ENCODE data around the gene HSPA12B. TPM values are rescaled to one million over a fixed set of nuclear protein-coding genes. Genes with fewer than 3 reads are reported as not detected.

HSPA12B gene
- total and polyA plus RNA-seq, 2 donors from 2014 or later, result 8.7 to 18.9 TPM

GRCh38 chr20:3747471-3747870 is 15.0 kb downstream of the HSPA12B start:
- Histone ChIP-seq H3K4me1 (ENCODE audit: control insufficient read depth in 2 of 3, insufficient read depth in 2 of 3, low read depth in 1 of 3, low read length in 3 of 3) (peaks cover 0 to 4% (median 0%) of the 10 kb centered on the region in 3 donors), H3K9me3 (ENCODE audit: control insufficient read depth in 2 of 3, insufficient read depth in 1 of 3, low read length in 3 of 3) (no peaks in the 10 kb centered on the region), H3K36me3 (ENCODE audit: control insufficient read depth in 2 of 3, insufficient read depth in 3 of 3, low read length in 3 of 3) (no peaks in the 10 kb centered on the region), H3K27me3 (ENCODE audit: control insufficient read depth, insufficient read depth, low read length) (no peaks in the 10 kb centered on the region), H3K4me3 (ENCODE audit: low read length in 3 of 3) (no peak overlapping the region), H3K9ac (ENCODE audit: low read length in 3 of 3) (no peak overlapping the region), H3K27ac (ENCODE audit: low read depth in 2 of 2, low read length in 2 of 2) (no peak overlapping the region)
- no peak for TF ChIP-seq CTCF (IDR thresholded peaks at IDR 0.05; ENCODE audit: borderline replicate concordance, extremely low read depth, insufficient read depth)
- intact Hi-C loops (cut with DNase I), result no loop called here
- FAIRE-seq (no peak), DNase-seq (no peak)

DNA sequence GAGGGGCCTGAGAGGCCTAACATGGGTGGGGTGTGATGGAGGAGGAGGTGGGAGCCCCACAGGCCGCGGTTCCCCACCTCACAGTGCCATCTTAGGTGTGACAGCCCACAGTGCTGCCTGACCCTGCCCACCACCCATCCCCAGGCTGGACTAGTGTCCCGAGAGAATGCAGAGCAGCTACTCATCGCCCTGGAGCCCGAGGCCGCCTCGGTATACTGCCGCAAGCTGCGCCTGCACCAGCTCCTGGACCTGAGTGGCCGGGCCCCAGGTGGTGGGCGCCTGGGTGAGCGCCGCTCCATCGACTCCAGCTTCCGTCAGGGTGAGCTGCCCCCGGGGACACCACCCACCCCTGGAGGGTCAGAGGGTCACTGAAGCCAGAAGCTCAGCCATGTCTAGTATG is 15.6 kb downstream of the HSPA12B start:
- intact Hi-C loops (cut with DNase I), result no loop called here
- FAIRE-seq, result no peak
- H3K9me3 ChIP-seq (ENCODE audit: control insufficient read depth in 2 of 3, insufficient read depth in 1 of 3, low read length in 3 of 3), result no peaks in the 10 kb centered on the region
- no peaks in the 10 kb centered on the region for H3K36me3 ChIP-seq (ENCODE audit: control insufficient read depth in 2 of 3, insufficient read depth in 3 of 3, low read length in 3 of 3)
- H3K9ac ChIP-seq (ENCODE audit: low read length in 3 of 3), result no peak overlapping the region
- H3K27me3 ChIP-seq (ENCODE audit: control insufficient read depth, insufficient read depth, low read length), result no peaks in the 10 kb centered on the region
- peak in 1 of 5 donors; percentile 59 for DNase-seq
- H3K4me1 ChIP-seq (ENCODE audit: control insufficient read depth in 2 of 3, insufficient read depth in 2 of 3, low read depth in 1 of 3, low read length in 3 of 3), result peaks cover 0 to 7% (median 0%) of the 10 kb centered on the region in 3 donors
- TF ChIP-seq CTCF (IDR thresholded peaks at IDR 0.05; ENCODE audit: borderline replicate concordance, extremely low read depth, insufficient read depth), result no peak
- no peak overlapping the region for H3K4me3 ChIP-seq (ENCODE audit: low read length in 3 of 3)
- no peak overlapping the region for H3K27ac ChIP-seq (ENCODE audit: low read depth in 2 of 2, low read length in 2 of 2)

DNA sequence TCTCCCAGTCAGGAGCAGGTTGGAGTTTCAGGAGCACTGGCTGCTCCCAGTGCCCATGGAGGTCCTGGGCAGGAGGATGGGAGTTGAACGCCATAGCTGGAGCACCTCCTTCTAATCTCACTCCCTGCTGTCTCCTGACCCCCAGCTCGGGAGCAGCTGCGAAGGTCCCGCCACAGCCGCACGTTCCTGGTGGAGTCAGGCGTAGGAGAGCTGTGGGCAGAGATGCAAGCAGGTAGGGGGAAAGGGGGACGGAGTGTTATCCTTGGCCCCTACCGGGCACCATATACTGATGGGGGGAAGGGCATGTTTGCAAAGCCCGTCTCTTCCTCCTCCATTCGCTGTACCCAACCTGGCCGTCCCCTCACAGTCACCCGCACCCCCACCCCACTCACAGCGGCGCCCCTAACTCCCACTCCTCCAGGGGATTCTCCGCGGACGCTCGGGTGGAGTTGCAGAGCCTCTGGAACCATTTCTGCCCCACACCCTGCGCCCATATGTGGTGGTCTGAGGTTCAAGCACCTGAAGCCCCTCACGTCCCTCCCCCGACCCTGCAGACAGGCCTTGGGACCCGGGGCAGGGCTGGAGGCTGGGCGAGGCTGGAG is 16.7 kb downstream of the HSPA12B start:
- Histone ChIP-seq H3K9ac (ENCODE audit: low read length in 3 of 3) (no peak overlapping the region), H3K36me3 (ENCODE audit: control insufficient read depth in 2 of 3, insufficient read depth in 3 of 3, low read length in 3 of 3) (no peaks in the 10 kb centered on the region)
- no peak for FAIRE-seq

More for the DNA sequence above, 16.7 kb downstream of the HSPA12B start:
- TF ChIP-seq CTCF (IDR thresholded peaks at IDR 0.05; ENCODE audit: borderline replicate concordance, extremely low read depth, insufficient read depth), result no peak
- Histone ChIP-seq H3K4me1 (ENCODE audit: control insufficient read depth in 2 of 3, insufficient read depth in 2 of 3, low read depth in 1 of 3, low read length in 3 of 3) (peaks cover 0 to 7% (median 0%) of the 10 kb centered on the region in 3 donors), H3K27ac (ENCODE audit: low read depth in 2 of 2, low read length in 2 of 2) (no peak overlapping the region), H3K9me3 (ENCODE audit: control insufficient read depth in 2 of 3, insufficient read depth in 1 of 3, low read length in 3 of 3) (no peaks in the 10 kb centered on the region), H3K27me3 (ENCODE audit: control insufficient read depth, insufficient read depth, low read length) (no peaks in the 10 kb centered on the region), H3K4me3 (ENCODE audit: low read length in 3 of 3) (no peak overlapping the region)
- peak in 2 of 5 donors; percentile 44 to 63 for DNase-seq
- intact Hi-C loops (cut with DNase I), result no loop called here

Data from kidney (tissue), 14 donors.